ENCODE measurements around the gene HERC3.

HERC3 gene

DNA sequence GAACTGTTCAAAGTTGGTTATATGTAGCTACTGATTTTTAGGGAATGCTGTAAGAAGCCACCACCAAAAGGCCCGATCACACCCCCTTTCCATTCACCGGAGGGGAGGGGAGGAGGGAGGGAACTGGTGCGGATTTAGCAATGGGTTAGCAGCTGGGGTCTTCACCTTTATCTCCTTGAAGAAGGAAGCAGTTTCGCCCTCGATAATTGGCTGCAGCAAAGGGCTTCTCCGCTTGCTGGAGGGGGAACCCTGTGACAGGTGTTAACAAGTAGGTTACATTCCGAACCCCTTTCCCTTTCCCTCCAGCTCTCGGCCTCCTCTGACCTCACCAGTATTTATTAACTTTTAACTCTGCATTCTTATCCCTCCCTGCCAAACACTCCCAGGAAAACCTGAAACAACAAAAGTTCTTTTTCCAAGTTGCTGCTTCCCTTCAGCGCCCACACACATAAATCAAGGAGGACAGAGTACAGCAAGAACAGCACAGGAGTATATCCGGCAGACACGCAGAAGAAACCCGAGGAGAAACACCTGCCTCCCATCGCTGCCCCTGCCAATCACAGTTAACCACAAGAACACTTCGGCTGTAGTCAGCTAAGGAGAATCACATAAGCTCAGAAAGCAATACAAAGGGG lies 145.1 kb downstream of the HERC3 start:
- Histone ChIP-seq H3K79me2 (ENCODE audit: insufficient read depth, low read length) (no peaks in the 10 kb centered on the region), H3K27me3 (ENCODE audit: insufficient read depth, low read length) (no peaks in the 10 kb centered on the region), H3K9ac (ENCODE audit: low read length) (no peak overlapping the region), H3K4me2 (ENCODE audit: low read length) (no peak overlapping the region), H3F3A (ENCODE audit: insufficient read depth, low read length) (no peaks in the 10 kb centered on the region), H3K36me3 (ENCODE audit: insufficient read depth, low read length) (no peaks in the 10 kb centered on the region), H2AFZ (ENCODE audit: low read length) (no peak overlapping the region), H3K4me1 (ENCODE audit: insufficient read depth, low read length, severe bottlenecking) (no peaks in the 10 kb centered on the region), H3K9me3 (ENCODE audit: low read length) (no peaks in the 10 kb centered on the region), H3K9me2 (ENCODE audit: low read depth, low read length) (no peaks in the 10 kb centered on the region), H4K20me1 (ENCODE audit: insufficient read depth, low read length) (no peaks in the 10 kb centered on the region), H3K4me3 (ENCODE audit: low read depth, low read length, poor library complexity, severe bottlenecking) (no peak overlapping the region), H3K27ac (ENCODE audit: low read depth, low read length, poor library complexity, severe bottlenecking) (no peak overlapping the region)
- no peak for TF ChIP-seq EZH2 (IDR thresholded peaks at IDR 0.05; ENCODE audit: borderline replicate concordance, low read length)
- TF ChIP-seq, protein P1, sequence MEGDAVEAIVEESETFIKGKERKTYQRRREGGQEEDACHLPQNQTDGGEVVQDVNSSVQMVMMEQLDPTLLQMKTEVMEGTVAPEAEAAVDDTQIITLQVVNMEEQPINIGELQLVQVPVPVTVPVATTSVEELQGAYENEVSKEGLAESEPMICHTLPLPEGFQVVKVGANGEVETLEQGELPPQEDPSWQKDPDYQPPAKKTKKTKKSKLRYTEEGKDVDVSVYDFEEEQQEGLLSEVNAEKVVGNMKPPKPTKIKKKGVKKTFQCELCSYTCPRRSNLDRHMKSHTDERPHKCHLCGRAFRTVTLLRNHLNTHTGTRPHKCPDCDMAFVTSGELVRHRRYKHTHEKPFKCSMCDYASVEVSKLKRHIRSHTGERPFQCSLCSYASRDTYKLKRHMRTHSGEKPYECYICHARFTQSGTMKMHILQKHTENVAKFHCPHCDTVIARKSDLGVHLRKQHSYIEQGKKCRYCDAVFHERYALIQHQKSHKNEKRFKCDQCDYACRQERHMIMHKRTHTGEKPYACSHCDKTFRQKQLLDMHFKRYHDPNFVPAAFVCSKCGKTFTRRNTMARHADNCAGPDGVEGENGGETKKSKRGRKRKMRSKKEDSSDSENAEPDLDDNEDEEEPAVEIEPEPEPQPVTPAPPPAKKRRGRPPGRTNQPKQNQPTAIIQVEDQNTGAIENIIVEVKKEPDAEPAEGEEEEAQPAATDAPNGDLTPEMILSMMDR (IDR thresholded peaks at IDR 0.05; ENCODE audit: low read length), result no peak

DNA sequence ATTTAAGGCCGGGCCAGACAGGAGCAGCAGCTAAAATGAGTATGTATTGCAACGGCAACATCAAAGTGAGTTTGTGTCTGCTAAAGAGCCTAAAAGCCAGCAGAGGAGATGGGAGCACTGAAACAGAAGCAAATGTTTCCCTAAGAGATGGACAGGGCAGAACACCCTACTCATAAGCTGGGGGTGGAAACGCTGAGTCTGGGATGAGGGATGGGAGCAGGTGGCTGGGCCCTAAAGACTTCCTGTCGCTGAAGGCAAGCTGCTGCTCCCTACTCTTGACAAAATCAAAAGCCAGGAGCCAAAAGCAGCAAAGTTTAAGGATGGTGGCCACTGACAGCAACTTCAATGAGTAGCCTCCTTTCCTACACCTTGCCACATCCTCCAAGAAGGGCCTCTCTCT lies 145.9 kb downstream of the HERC3 start:
- Histone ChIP-seq H3F3A (ENCODE audit: insufficient read depth, low read length) (no peaks in the 10 kb centered on the region), H3K79me2 (ENCODE audit: insufficient read depth, low read length) (no peaks in the 10 kb centered on the region), H3K36me3 (ENCODE audit: insufficient read depth, low read length) (no peaks in the 10 kb centered on the region), H3K9me2 (ENCODE audit: low read depth, low read length) (no peaks in the 10 kb centered on the region), H3K4me1 (ENCODE audit: insufficient read depth, low read length, severe bottlenecking) (no peaks in the 10 kb centered on the region), H4K20me1 (ENCODE audit: insufficient read depth, low read length) (no peaks in the 10 kb centered on the region), H3K27me3 (ENCODE audit: insufficient read depth, low read length) (no peaks in the 10 kb centered on the region), H3K9me3 (ENCODE audit: low read length) (no peaks in the 10 kb centered on the region), H3K27ac (ENCODE audit: low read depth, low read length, poor library complexity, severe bottlenecking) (no peak overlapping the region), H3K9ac (ENCODE audit: low read length) (no peak overlapping the region), H2AFZ (ENCODE audit: low read length) (no peak overlapping the region), H3K4me2 (ENCODE audit: low read length) (no peak overlapping the region), H3K4me3 (ENCODE audit: low read depth, low read length, poor library complexity, severe bottlenecking) (no peak overlapping the region)
- no peak for TF ChIP-seq EZH2 (IDR thresholded peaks at IDR 0.05; ENCODE audit: borderline replicate concordance, low read length)
- TF ChIP-seq, protein P1 (IDR thresholded peaks at IDR 0.05; ENCODE audit: low read length), result no peak

DNA sequence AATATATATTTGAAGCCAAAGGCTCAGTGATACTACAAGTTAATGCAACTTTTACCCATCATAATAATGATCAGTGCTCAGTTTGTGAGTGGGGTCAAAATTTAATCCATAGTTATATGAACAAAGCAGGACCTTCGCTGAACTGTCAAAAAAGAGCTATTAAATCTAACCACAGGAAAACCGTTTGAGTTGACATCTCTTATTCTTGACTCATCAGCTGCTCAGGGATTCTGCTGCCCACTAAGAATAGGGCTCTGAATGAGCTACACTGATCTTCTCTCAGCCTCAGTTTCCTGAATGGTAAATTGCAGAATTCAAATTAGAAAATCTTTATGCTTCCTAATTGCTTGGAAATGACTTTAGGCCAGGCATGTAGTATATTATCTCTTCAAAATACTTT lies 150.3 kb downstream of the HERC3 start:
- no peak for TF ChIP-seq EZH2 (IDR thresholded peaks at IDR 0.05; ENCODE audit: borderline replicate concordance, low read length)
- Histone ChIP-seq H3K79me2 (ENCODE audit: insufficient read depth, low read length) (no peaks in the 10 kb centered on the region), H3K27me3 (ENCODE audit: insufficient read depth, low read length) (no peaks in the 10 kb centered on the region), H4K20me1 (ENCODE audit: insufficient read depth, low read length) (no peaks in the 10 kb centered on the region), H3K9ac (ENCODE audit: low read length) (no peak overlapping the region), H2AFZ (ENCODE audit: low read length) (no peak overlapping the region), H3K9me2 (ENCODE audit: low read depth, low read length) (no peaks in the 10 kb centered on the region), H3K4me1 (ENCODE audit: insufficient read depth, low read length, severe bottlenecking) (no peaks in the 10 kb centered on the region), H3F3A (ENCODE audit: insufficient read depth, low read length) (no peaks in the 10 kb centered on the region), H3K9me3 (ENCODE audit: low read length) (no peaks in the 10 kb centered on the region), H3K4me3 (ENCODE audit: low read depth, low read length, poor library complexity, severe bottlenecking) (no peak overlapping the region), H3K4me2 (ENCODE audit: low read length) (no peak overlapping the region), H3K27ac (ENCODE audit: low read depth, low read length, poor library complexity, severe bottlenecking) (no peak overlapping the region), H3K36me3 (ENCODE audit: insufficient read depth, low read length) (no peaks in the 10 kb centered on the region)

DNA sequence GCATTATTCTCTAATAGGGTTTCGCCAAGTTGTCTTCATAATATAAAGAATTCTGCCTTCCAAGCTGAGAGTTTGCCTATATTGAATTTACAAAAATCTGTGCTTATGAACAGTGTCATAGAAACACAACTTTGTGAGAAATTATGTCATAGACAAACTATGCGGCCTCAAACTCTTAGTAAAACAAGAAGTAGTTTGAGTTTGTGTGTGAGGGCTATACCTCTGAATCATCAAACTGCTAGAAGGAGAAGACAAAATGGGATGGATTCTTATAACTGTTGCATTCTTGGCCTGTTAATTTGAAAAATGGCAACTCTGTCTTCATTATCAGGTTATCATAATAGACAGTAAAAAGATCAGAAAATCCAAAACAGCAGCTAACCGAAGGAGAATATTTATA lies 151.4 kb downstream of the HERC3 start:
- H3K9me2 ChIP-seq (ENCODE audit: low read depth, low read length), result no peaks in the 10 kb centered on the region
- no peaks in the 10 kb centered on the region for H3K4me1 ChIP-seq (ENCODE audit: insufficient read depth, low read length, severe bottlenecking)
- TF ChIP-seq EZH2 (IDR thresholded peaks at IDR 0.05; ENCODE audit: borderline replicate concordance, low read length), result no peak
- TF ChIP-seq, protein P1 (IDR thresholded peaks at IDR 0.05; ENCODE audit: low read length), result no peak
- no peaks in the 10 kb centered on the region for H3F3A ChIP-seq (ENCODE audit: insufficient read depth, low read length)
- no peak overlapping the region for H3K4me2 ChIP-seq (ENCODE audit: low read length)
- no peak overlapping the region for H3K9ac ChIP-seq (ENCODE audit: low read length)
- no peaks in the 10 kb centered on the region for H4K20me1 ChIP-seq (ENCODE audit: insufficient read depth, low read length)
- H3K27ac ChIP-seq (ENCODE audit: low read depth, low read length, poor library complexity, severe bottlenecking), result no peak overlapping the region
- H2AFZ ChIP-seq (ENCODE audit: low read length), result no peak overlapping the region
- no peak overlapping the region for H3K4me3 ChIP-seq (ENCODE audit: low read depth, low read length, poor library complexity, severe bottlenecking)
- H3K79me2 ChIP-seq (ENCODE audit: insufficient read depth, low read length), result no peaks in the 10 kb centered on the region
- no peaks in the 10 kb centered on the region for H3K9me3 ChIP-seq (ENCODE audit: low read length)
- H3K36me3 ChIP-seq (ENCODE audit: insufficient read depth, low read length), result no peaks in the 10 kb centered on the region
- H3K27me3 ChIP-seq (ENCODE audit: insufficient read depth, low read length), result no peaks in the 10 kb centered on the region
